GM21447 (cell line): Measurements from ENCODE around the gene DDB1.

Experiments
- ATAC-seq: cut with Tn5 transposase; IDR thresholded peaks from one replicate; pipeline ENCODE4 v1.9.1; 2021; ENCODE audit not compliant: unreplicated experiment

DDB1 gene

DNA sequence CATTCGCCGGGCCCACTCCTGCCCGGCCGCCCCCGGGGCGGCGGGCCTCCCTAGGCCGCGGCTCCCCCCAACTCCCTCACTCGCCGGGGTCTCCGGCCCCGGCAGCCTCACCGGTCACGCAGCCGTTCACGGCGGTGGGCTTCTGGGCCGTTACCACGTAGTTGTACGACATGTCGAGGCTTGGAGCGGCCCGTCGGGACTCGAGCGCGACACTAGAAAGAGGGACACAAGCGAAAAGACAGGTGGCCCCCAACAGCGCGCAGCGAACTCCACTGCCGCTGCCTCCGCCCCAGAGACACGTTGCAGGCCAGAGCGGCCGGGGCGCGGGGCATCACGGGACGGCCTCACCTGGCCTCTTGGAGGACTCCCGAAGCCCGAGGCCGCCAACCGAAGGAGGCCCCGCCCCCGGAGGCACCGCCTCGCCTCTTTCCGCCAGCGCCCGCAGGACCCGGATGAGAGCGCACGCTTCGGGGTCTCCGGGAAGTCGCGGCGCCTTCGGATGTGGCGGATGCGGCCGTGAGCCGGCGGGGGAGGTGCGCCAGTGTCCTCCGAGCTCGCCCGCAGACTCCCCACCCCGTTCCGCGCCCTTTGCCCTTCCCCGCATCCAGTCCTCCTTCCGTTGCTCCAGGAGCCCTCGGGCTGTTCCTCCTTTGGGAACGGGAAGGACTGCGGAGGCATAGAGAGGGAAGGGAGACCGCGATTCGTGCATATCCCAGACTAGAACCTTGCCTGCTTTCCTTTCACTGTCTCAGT is at the start of gene DDB1, which contains the start of gene TKFC:
TSS of gene DDB1 (minus strand) at position 309 of the 753 bp plus-strand sequence. CDS start at position 172, 137 bp downstream.
TSS of gene TKFC (plus strand) at position 432 of the 753 bp plus-strand sequence. CDS start 1,501 bp downstream, outside the sequence.
- peak; percentile 83 for ATAC-seq

DNA sequence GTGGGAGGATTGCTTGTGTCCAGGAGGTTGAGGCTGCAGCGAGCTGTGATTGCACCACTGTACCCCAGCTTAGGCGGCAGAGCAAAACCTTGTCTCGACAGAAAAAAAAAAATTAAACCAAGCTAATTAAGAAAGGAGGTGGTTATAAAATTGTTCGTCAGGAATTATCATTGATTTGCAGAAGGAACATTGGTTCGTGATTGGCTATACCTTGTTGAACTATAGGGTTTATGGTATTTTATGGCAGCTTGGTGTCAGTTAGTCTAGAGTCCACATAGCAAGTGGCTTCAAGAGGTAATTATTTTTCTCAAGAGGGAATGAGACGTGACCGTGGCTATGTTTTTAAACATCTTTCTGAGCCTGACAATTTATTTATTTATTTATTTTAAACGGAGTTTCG is 48.0 kb upstream of the DDB1 start:
- no peak for ATAC-seq

DNA sequence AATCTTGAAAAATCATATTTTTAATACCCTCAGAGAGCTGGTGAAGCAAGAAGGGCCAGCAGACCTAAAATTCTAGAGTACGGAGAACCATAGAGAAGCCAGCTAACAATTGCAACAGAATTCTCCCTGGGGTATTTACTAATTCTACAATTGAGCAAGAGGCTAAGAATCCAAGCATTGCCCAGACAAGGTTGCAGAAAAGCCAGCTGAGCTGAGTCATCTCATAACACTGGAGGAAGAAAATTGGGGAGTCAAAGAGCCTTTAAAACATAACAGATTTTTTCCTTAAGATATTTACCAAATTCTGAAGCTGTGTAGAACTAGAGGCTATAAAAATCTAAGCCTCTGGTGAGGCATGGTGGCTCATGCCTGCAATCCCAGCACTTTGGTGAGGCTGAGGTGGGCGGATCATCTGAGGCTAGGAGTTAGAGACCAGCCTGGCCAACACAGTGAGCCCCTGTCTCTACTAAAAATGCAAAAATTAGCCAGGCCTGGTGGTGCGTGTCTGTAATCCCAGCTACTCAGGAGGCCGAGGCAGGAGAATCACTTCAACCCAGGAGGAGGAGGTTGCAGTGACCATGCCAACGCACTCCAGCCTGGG is 45.9 kb upstream of the DDB1 start:
- no peak for ATAC-seq

DNA sequence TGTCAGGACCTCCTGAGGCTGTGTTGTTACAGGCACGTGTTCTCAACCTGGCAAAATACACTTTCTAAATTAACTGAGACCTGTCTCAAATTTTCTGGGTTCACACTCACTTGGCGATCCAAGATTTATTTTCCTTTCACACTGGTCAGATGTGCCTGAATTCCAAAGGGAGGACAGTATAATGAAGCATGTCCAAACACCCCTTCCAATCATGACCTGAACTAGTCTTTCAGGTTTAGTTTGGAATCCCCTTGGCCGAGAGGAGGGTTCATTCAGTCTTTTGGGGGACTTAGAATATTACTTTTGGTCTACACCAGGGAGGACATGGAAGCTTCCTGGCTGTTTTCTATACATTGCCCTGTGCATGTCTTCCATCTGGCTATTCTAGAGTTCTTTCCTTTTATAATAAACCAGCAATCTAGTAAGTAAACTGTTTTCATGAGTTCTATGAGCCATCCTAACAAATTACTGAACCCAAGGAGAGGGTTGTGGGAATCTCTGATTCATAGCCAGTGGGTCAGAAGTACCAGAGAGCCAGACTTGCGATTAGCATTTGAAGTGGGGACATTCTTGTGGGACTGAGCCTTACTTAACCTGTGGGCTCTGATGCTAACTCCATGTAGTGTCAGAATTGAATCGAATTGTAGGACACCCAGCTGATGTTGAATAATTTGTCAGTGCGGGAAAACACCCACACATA is 44.7 kb upstream of the DDB1 start:
- ATAC-seq: no peak

DNA sequence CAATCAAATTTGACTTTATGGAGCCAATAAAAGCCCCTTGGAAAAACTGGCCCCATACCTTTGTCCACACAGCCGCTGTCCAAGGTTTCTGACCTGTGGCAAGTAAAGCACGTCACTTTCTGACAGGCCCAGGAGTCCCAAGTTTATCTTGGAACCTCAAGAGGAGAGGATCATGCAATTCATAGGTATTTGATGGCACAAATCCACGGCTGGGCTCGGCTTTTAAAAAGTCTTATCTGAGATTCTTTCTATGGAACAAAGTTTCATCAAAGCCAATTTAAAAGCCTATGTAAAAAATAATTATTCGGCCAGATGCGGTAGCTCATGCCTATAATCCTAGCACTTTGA is 42.8 kb upstream of the DDB1 start:
- ATAC-seq: no peak

DNA sequence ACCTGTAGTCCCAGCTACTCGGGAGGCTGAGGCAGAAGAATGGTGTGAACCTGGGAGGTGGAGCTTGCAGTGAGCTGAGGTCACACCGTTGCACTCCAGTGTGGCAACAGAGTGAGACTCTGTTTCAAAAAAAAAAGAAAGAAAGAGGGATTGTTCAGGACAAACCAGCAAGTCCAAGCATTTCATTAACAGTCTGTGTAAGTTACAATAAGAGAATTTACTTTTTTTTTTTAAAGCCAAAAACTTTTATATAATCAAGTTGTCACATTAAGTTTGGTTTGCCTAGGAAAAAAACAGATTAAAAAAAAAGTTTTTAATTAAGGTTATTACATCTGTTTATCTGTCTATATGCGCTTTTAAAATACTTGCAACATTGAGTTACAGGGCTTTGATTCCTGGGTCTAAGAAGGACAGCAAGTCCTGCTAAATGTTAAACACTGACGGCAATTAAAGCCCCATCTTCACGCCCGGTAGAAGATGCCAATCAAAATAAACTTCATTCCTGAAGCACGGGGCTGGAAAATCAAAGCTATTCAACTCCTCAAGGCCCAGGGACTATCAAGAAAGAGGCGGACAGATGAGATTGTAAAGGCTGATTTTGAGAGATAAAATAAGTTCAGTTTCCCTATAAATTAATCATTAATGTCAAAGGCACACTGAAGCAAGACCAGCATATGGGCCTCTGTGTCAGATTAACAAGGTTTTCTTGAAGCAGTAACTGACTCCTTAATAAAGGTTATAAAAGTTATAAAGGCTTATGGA is 39.9 kb upstream of the DDB1 start:
- no peak for ATAC-seq

DNA sequence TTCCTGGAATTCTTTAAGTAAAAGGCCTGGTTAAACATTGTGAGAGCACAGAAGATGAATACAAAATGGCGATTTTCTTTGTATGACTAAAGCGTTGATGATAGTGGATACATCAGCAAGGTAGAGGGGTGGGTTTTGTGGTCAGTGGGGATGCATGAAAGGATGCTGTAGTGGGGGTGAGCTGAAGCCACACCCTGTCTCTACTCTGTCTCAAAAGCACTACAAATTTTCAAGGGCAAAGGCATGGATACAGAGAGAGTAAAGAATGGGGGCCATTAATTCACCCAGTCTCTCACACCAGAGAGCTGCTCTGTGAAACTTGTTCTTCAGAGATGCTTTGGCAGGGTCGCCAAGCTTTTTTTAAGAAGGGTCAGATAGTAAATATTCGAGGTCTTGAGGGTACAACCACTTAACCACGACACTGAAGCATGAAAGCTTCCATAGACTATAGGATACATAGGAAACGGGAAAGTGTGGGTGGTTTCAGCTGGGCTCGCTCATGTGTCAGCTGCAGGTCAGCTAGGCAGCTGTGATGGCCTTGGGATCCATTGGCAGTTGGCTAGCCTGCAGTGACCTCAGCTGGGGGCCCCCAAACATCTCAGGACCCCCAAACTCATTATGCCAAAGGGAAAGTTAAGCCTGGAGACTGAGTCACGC is 37.6 kb upstream of the DDB1 start:
- ATAC-seq: no peak

DNA sequence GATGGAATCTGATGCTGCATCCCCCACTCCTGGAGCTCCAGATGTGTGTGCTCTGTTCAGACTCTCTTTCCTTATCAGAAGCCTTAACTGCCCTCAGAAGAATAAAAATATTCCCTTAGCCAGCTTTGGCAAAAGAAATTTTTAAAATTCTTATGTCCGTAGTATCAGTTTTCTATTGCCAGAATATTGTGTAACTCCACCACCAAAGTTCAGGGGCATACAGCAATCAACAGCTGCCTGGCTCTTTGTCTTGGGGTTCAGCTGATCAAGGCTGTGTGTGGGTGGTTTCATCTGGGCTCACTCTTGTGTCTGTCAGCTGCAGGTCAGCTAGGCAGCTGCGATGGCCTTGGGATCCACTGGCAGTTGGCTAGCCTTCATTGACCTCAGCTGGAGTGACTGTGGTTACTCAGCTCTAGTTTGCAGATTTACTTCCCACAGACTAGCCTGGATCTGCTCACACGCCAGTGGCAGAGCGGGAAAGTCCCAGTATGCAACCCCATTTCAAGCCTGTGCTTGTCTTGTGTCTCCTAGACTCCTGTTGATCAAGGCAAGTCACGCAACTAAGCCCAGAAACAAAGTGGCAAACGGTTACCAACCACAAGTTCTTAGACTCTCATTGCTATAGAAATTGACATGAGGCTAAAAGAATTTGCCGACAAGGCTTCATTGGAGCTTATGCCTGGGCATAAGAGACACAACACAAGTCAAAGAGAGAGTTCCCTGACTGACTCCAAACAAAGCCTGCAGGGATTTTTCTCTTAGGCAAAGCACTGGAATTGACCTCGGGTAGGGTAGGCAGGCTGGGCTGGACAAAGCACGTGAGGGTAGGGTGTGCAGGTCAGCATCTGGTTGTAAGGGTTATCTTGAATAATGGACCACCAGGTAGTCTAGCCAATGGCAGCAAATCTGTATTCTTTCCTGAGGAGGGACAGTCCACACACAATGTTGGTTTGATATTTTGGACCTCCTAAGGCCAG is 36.8 kb upstream of the DDB1 start:
- ATAC-seq: no peak

DNA sequence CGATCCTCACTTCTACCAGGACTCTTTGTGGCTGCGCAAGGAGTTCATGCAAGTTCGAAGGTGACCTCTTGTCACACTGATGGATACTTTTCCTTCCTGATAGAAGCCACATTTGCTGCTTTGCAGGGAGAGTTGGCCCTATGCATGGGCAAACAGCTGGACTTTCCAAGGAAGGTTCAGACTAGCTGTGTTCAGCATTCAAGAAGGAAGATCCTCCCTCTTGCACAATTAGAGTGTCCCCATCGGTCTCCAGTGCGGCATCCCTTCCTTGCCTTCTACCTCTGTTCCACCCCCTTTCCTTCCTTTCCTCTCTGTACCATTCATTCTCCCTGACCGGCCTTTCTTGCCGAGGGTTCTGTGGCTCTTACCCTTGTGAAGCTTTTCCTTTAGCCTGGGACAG is 35.7 kb upstream of the DDB1 start:
- no peak for ATAC-seq

DNA sequence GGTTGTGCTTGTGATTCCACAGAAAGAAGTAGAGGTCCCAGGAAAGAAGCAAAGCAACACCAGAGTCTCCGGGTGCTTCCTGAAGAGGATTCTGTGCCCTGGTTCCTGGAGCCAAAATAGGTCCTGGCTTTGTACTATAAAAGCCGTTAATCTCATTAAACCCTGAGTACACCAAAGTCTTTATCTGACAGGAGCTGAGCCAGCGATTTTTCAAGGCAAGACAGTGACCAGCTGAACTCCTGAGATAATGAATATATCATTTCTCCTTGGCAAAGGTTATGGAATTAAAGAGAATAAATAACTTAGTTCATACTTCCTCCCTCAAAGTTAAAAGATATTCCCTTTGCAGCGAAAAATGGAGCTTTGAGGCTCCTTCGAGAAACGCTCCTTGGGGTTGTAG is 34.5 kb upstream of the DDB1 start:
- no peak for ATAC-seq

DNA sequence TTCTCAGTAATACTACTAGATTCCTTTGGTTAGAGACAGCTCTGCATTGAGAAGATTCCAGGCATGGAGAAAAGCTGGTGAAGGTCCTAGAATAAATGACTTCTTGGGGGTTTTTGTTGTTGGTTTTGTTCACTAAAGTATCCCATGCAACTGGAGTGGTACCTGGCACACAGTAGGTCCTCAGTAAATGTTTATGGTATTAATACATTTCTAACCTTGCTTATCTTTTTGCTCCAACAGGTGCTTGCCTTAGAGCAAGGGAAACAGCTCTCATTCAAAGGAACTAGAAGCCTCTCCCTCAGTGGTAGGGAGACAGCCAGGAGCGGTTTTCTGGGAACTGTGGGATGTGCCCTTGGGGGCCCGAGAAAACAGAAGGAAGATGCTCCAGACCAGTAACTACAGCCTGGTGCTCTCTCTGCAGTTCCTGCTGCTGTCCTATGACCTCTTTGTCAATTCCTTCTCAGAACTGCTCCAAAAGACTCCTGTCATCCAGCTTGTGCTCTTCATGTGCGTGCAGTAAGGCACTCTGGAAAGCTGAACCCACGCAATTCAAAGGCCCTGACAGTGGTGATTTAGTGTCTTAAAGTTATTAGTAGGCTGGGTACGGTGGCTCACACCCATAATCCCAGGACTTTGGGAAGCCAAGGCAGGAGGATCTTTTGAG is 31.2 kb upstream of the DDB1 start:
- ATAC-seq: no peak

DNA sequence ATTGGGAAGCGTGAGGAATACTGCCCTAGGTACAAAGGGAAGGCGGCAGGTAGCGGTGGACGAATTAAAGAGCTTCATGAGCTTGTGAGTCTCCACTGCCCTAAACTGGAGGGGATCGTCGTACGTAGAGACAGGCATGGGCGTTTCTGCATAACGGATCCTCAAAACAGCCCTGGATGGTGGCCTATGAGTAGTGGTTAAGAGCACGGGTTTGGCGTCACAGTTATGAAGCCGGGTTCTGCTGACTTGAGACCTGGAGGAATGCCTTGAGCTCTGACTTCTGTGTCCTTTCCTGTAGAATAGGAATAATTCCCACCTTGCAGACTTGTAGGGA is 29.6 kb upstream of the DDB1 start:
- no peak for ATAC-seq

DNA sequence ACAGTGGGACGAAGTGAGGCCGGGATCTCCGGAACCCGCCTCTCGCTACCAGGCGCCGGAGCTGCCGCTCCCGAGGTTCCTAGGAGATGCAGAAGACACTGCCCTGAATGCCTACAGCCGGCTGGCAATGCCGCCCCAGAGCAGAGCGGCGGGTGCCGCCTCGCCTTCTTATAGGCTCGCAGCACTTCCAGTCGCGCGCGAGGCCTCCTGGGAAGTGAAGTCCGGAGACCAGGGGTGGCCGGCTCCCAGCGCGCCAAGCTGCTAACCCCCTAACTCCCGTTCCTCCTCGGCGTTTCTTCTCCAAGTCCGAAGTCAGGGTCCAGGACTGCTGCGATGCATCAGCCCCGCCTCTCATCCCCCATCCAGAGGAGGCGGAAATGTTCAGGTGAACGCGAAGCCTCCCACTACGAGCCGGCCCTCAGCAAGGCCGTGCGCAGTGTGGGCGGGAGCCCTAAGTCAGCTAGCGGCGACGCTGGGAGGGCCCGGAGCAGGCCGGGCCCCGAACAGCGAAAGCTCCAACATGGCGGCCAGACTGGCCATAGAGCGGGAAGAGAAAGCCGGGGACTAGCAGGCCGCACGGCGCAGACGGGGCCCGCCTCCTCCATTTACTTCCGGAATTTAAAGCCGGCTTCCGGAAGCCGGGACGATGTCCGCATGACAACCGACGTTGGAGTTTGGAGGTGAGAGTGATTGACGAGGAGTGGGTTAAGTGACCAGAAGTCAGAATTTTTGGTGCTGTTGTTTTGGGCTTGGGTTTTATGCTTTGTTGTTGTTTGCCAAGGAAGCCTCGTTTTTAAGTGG is 29.0 kb upstream of the DDB1 start, which contains the start of the genes CYB561A3 and TMEM138:
TSS of gene CYB561A3 (minus strand) at position 142 of the 801 bp plus-strand sequence. CDS start 5,169 bp downstream, outside the sequence.
TSS of gene TMEM138 (plus strand) at position 634 of the 801 bp plus-strand sequence. CDS start 2,017 bp downstream, outside the sequence.
- peak; percentile 75 for ATAC-seq

DNA sequence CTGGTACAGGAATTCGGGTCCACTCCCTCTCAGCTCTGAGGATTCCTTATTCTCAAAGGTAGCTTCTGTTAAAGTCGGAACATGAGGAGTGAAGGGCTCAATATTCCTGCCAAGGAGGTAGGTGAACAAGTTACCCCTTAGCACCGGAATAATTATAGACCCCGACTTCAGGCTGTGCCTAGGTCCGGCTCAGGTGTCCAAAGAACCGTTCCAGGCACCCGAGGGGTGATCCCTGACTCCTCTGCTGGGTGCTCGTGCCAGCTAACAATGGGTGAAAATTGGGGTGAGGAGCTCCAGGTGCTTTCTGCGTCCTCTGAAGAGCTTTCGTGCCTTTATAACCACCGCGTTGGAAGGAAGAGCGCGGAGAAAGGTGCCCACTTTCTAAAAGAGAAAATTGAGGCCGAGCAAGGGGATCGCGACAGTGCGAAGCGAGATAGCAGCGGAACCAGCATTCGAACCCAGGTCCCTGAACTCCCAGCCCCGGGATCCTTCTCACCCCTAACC is 28.4 kb upstream of the DDB1 start:
- ATAC-seq: no peak

DNA sequence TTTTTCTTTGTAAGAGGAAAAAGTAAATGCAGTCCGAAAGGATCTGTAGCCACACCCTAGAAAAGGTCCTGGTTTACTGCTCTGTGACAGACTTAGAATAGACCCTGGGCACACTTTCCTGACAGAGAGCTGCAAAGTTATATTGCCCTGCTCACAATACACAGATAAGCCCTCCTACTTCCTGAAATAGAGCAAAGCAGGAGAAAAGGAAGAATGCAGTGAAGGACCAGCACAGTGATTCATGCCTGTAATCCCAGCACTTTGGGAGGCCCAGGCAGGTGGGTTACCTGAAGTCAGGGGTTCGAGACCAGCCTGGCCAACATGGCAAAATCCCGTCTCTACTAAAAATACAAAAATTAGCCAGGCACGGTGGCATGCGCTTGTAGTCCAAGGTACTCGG is 26.6 kb upstream of the DDB1 start:
- no peak for ATAC-seq

DNA sequence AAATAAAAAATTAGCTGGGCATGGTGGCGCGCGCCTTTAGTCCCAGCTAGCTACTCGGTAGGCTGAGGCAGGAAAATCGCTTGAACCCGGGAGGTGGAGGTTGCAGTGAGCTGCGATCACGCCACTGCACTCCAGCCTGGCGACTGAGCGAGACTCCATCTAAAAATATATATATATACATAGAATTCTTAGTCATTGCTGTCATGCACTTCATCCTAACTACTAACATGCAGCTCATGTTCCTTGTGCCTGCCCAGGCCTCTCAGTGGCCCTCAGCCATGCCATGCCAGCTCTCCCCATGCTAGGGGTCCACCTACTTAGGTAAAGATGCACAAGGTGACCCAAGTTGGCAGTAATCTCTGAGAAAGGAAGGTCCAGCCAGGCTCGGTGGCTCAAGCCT is 25.7 kb upstream of the DDB1 start:
- ATAC-seq: no peak

DNA sequence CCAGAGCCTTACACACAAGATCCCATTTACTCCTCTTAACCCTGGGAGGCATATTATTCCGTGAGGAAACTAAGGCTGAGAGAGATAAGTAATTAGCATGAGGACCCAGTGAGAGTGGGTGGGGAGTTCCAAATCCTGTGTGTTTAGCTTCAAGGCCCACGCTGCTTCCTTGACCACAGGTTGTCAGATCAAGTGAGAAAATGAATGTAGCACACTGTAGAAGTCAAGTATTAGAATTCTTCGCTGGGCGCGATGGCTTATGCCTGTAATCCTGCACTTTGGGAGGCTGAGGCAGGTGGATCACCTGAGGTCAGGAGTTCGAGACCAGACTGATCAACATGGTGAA is 25.0 kb upstream of the DDB1 start:
- no peak for ATAC-seq

DNA sequence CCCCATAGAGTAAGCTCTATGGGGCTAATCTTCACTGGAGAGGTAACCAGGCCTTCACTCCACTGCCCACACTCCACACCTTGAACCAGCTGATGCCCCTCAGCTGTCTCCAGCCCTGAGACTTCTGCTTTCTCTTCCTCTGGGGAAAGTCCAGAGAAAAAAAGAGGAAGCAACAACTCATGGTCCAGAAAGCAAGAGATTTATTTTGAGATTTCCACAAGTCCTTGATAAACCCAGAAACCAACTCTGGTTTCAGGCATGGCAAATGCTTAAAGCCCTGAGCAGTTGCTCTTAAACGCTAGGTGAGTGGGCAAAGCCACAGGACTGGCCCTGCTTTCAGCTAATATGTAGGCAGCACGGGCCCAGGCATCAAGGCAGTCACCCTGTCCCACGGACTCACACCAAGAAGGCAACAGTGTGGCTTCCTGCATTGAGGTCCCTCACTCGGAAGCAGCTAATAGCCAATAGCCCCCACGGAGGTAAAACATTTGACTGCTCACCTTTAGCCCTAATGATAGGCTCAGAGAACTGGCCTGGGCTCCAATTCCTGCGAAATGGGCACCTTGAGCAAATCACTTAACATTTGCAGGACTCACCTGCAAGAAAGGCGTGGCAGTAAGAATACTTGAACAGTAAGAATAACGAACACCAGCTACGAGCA is 24.5 kb upstream of the DDB1 start:
- peak; percentile 53 for ATAC-seq
